ENCODE data around the gene RNF38.

Gene RNF38

GRCh38 chr9:36318212-36318802 is 81.8 kb downstream of the RNF38 start:
- no peak for ATAC-seq
- TF ChIP-seq ZNF565 (CRISPR knock-in tag; conservative IDR thresholded peaks at IDR 0.05; ENCODE audit: low read depth) (no peak), CREB5 (CRISPR knock-in tag; IDR thresholded peaks at IDR 0.05; ENCODE audit: low read depth) (no peak), RARB (CRISPR knock-in tag; IDR thresholded peaks at IDR 0.05) (no peak), TSHZ2 (CRISPR knock-in tag; IDR thresholded peaks at IDR 0.05) (no peak), PATZ1 (CRISPR knock-in tag; IDR thresholded peaks at IDR 0.05; ENCODE audit: borderline replicate concordance) (no peak), POU6F1 (CRISPR knock-in tag; IDR thresholded peaks at IDR 0.05; ENCODE audit: borderline replicate concordance, low read depth) (no peak), GLIS3 (CRISPR knock-in tag; IDR thresholded peaks at IDR 0.05) (no peak), BACH2 (CRISPR knock-in tag; IDR thresholded peaks at IDR 0.05; ENCODE audit: borderline replicate concordance) (no peak), ZNF8 (CRISPR knock-in tag; IDR thresholded peaks at IDR 0.05) (no peak), TOX (CRISPR knock-in tag; IDR thresholded peaks at IDR 0.05; ENCODE audit: borderline replicate concordance) (no peak), ZFP30 (CRISPR knock-in tag; IDR thresholded peaks at IDR 0.05) (no peak), ISL1 (CRISPR knock-in tag; IDR thresholded peaks at IDR 0.05) (no peak), TCF4 (CRISPR knock-in tag; IDR thresholded peaks at IDR 0.05; ENCODE audit: borderline replicate concordance) (no peak), CSRNP3 (CRISPR knock-in tag; IDR thresholded peaks at IDR 0.05) (no peak), CSDC2 (CRISPR knock-in tag; IDR thresholded peaks at IDR 0.05) (no peak), OSR1 (CRISPR knock-in tag; IDR thresholded peaks at IDR 0.05) (no peak), ARNTL (CRISPR knock-in tag; IDR thresholded peaks at IDR 0.05; ENCODE audit: borderline replicate concordance, low read depth) (no peak), PPARA (CRISPR knock-in tag; IDR thresholded peaks at IDR 0.05; ENCODE audit: borderline replicate concordance) (no peak), ZC3H10 (CRISPR knock-in tag; IDR thresholded peaks at IDR 0.05) (no peak)

- ATAC-seq: no peak
- TF ChIP-seq BACH2 (CRISPR knock-in tag; IDR thresholded peaks at IDR 0.05; ENCODE audit: borderline replicate concordance): no peak
- no peak for TF ChIP-seq CSDC2 (CRISPR knock-in tag; IDR thresholded peaks at IDR 0.05)
- no peak for TF ChIP-seq SNAI2 (CRISPR knock-in tag; IDR thresholded peaks at IDR 0.05)
- no peak for TF ChIP-seq CREB5 (CRISPR knock-in tag; IDR thresholded peaks at IDR 0.05; ENCODE audit: low read depth)
- TF ChIP-seq ZNF70 (CRISPR knock-in tag; IDR thresholded peaks at IDR 0.05): no peak
Measured at GRCh38 chr9:36317766-36318165, 82.3 kb downstream of the RNF38 start.

Data from SK-N-SH treated with all-trans-retinoic acid at 6 μM for 48 hours (cell line).